GM12865 (cell line): ENCODE results near the gene PREX1.
A peak's percentile ranks its signal among the peaks of the same experiment; 100 is the strongest.

Experiments used
- DNase-seq: peaks from one replicate; pipeline ENCODE4 v3.0.0; 2010; ENCODE audit warnings: low read depth
- H3K4me3 ChIP-seq: 2 replicates; pipeline ENCODE4 v1.5.1; 2011; ENCODE audit warnings: mild to moderate bottlenecking, low read depth, low read length, control low read depth
- TF ChIP-seq, protein P1 (sequence below): IDR thresholded peaks from 2 replicates; pipeline ENCODE4 v1.5.1; 2011; ENCODE audit warnings: low read length, control low read depth, low read depth, inconsistent platforms; ENCODE audit not compliant: insufficient read depth; ENCODE audit errors: missing control alignments

Gene PREX1

DNA sequence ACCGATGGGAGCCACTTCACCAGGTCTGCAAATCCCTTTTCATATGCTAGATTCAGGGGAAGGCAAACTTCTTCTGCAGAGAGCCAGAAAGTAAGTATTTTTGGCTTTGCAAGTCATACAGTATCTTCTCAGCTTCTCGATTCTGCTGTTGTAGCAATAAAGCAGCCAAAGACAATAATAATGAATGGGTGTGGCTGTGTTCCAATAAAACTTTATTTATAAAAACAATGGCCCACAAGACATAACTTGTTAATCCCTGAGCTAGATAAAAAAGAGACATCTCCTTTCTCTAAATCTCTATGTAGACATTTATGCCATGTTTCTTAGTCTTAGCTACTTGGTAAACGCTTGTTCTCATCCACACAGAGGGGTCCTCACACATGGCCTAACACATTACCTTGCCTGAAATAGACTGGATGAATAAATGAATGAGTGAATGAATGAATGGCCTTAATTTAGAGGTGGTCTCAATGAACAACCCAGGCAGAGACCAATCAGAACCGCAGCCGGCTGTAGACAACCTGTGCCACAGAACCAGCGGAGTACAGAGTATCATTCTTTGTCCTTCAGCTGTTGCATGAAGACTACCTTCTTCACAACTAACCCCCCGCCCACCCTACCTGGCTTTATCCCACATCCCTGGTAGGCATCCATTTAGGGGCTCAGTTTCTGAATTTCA lies 13.5 kb upstream of the PREX1 start:
- no peak overlapping the region for H3K4me3 ChIP-seq
- no peak for DNase-seq
- TF ChIP-seq, protein P1, sequence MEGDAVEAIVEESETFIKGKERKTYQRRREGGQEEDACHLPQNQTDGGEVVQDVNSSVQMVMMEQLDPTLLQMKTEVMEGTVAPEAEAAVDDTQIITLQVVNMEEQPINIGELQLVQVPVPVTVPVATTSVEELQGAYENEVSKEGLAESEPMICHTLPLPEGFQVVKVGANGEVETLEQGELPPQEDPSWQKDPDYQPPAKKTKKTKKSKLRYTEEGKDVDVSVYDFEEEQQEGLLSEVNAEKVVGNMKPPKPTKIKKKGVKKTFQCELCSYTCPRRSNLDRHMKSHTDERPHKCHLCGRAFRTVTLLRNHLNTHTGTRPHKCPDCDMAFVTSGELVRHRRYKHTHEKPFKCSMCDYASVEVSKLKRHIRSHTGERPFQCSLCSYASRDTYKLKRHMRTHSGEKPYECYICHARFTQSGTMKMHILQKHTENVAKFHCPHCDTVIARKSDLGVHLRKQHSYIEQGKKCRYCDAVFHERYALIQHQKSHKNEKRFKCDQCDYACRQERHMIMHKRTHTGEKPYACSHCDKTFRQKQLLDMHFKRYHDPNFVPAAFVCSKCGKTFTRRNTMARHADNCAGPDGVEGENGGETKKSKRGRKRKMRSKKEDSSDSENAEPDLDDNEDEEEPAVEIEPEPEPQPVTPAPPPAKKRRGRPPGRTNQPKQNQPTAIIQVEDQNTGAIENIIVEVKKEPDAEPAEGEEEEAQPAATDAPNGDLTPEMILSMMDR, result no peak

DNA sequence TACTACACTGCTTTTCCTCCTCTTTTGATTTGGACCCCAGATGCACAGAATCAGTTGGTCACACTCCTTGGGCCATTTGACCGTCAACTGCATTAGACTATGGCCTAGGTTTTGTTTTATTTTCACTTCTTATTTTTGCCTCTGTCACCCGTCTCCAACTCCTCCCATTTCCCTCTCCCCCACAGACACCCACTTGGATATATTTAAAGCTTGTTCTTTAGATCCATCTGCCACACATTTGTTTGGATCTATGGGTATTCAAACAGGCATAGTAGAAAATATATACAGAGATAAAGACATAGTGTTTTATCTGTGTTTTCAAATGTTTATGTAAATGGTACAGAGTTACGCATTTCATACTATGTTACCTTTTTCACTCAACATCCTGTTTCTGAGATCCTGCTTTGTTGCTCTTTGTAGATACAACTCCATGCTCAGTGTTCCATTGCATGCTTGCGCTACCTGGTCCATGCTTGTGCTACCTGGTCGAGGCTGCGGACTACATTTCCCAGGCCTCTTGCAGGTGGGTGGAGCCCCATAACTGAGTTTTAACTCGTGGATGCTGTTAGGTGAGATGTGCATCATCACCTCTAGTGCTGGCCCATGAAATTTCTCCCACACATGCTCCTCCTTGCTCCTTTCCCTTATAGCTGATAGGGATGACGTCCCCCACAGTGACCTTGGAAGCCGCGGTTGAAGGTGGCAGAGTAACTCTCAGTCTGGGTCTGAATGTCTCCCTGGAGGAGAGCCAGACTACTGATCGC lies 11.5 kb upstream of the PREX1 start:
- DNase-seq, result peak; percentile 52
- TF ChIP-seq, protein P1, result no peak
- peak overlapping the region; percentile 22 for H3K4me3 ChIP-seq

DNA sequence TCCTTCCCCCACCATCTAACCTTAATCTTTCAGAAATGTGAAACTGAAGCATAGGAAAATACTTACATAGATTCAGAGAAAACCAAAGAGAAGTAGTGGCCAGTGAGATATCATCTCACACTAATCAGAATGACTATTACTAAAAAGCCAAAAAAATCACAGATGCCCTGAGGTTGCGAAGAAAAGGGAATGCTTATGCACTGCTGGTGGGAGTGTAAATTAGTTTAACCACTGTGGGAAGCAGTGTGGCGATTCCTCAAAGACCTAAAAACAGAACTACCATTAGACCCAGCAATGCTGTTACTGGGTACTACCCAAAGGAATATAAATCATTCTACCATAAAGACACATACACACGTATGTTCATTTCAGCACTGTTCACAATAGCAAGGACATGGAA lies 9.2 kb upstream of the PREX1 start:
- TF ChIP-seq, protein P1, result no peak
- no peak for DNase-seq
- no peak overlapping the region for H3K4me3 ChIP-seq

DNA sequence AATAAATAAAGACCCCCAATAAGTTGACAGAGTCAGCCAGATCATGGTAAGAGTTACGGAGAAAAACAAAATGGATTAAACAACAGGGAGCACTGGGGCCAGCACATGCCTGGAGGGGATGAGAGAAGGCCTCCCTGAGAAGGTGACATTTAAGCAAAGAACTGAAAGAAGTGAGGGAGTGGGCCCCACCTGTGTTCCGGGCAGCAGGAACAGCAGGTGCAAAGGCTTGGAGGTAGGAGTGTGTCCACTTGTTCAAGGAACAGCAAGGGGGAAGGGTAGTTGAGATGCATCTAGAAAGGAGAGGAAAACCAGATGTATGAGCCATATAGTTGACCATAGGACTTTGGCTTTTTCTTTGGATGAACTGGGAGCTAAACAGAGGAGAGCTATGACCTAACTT lies 7.6 kb upstream of the PREX1 start:
- H3K4me3 ChIP-seq, result no peak overlapping the region
- TF ChIP-seq, protein P1, result no peak
- DNase-seq, result no peak

DNA sequence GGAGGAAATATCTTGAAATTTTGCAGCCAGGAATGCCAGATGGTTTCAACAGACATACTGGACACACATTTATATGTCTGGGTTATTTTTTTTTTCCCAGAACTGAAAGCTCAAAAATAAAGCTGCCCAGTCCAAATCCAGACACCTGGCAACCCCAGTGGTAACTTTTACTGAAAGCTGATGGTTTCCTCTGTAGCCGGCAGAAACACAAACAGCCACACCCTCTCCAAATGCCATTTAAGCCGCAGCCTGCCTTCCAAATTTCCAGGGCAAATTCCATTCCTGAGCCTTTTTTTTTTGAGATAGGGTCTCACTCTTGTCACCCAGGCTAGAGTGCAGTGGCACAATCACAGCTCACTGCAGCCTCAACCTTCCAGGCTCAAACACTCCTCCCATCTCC lies 6.5 kb upstream of the PREX1 start:
- DNase-seq, result no peak
- H3K4me3 ChIP-seq, result no peak overlapping the region
- TF ChIP-seq, protein P1, result no peak

DNA sequence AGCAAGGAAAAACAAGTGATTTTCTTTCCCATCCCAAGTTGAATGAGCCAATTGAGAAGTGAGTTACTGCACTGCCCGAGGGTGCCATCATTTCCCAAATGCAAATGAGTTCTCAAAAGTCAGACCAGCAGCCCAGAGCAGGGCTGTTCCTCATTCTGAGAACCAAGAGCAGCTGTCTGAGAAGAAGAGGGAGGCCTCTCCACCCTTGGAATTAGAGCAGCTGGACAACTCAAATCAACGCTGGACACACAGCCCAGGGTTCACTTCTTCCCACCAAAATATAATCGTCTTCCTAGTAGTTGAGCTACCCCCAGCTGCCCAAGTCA lies 4.6 kb upstream of the PREX1 start:
- DNase-seq, result no peak
- H3K4me3 ChIP-seq, result no peak overlapping the region
- TF ChIP-seq, protein P1, result no peak
